Left renal cortex interstitium (tissue), 4 donors: Measurements from ENCODE around the gene NFIX. TPM values are rescaled to one million over a fixed set of nuclear protein-coding genes. Genes with fewer than 3 reads are reported as not detected.

ENCODE experiments used
- DNase-seq, 4 donors: peaks; one replicate each; pipeline ENCODE4 v3.0.0-alpha.2; 2013; ENCODE audit warnings: low read depth in 4 of 4, low spot score in 2 of 4, missing footprints in 1 of 4
- polyA plus RNA-seq, 4 donors: library from polyadenylated mRNA; unstranded; fragments of 120-200 nt; gene quantifications; one replicate each; pipeline ENCODE4 v1.2.1, GENCODE V29; 2013; ENCODE audit not compliant: insufficient read length in 4 of 4

The NFIX gene
- polyA plus RNA-seq, 4 donors, result 15.3 to 27.6 (median 20.0) TPM

- DNase-seq, result no peak
These were observed 74.4 kb downstream of the NFIX start for GRCh38 chr19:13069415-13070359.

DNA sequence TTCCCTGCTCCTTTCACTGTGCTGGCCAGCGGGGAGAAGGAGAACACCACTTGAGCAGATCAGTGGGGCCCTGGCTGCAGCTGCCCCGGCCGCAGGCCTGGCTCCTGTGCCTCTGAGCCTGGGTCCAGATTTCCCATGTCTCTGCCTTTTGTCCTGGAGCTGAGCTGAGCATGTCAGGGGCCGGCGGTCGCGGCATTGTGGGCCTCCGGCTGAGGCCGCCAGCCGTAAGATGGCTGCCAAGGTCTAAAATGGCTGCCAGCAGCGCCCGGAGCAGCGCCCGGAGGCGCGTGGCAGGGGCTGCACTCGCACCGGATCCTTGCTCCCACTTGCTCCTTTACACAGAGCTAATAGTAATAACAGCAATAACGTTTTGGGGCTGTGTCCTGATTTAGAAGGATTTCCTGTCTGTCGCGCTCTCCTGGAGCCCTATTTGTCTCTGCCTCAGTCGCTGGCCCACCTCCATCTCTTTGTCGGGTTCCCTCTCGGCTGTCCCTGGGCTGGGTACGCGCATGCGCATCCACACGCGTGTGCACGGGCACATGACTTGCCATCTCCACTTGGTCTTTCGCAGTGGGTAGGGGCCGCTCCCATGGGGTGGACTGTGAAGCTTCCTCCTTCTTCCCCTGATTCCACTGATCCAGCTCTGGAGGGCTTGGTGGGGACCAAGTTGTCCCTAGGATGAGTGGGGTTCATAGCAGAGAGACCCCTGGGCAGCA is 75.3 kb downstream of the NFIX start:
- DNase-seq, result no peak

- DNase-seq, result no peak
These were observed 76.3 kb downstream of the NFIX start for GRCh38 chr19:13071444-13072187.

GRCh38 chr19:13072188-13072908 is 77.1 kb downstream of the NFIX start:
- DNase-seq, result no peak

- DNase-seq, result no peak
These were observed 78.0 kb downstream of the NFIX start for GRCh38 chr19:13073263-13073662.

GRCh38 chr19:13074378-13074777 is 79.1 kb downstream of the NFIX start:
- DNase-seq, result no peak

GRCh38 chr19:13076320-13076719 is 81.0 kb downstream of the NFIX start:
- no peak for DNase-seq

DNA sequence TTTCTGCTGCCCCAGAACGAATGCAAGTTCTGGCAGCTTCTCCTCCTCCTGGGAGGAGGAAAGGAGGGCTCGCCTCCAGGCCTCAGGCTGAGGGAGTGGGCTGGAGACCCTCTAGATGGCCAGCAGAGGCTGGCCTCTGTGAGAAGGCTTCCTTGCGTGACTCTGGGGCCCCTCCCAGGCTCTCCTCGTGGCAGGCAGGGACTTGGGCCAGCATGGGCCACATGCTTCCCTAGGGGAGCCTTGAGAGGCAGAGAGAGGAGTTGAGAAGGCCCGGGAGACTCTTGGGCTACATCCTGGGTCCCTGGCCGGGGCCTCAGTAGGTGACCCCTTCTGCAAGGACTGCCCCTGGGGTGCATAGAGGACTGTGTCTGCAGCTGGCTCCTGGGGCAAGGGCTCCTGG is 81.5 kb downstream of the NFIX start:
- DNase-seq, result no peak

DNA sequence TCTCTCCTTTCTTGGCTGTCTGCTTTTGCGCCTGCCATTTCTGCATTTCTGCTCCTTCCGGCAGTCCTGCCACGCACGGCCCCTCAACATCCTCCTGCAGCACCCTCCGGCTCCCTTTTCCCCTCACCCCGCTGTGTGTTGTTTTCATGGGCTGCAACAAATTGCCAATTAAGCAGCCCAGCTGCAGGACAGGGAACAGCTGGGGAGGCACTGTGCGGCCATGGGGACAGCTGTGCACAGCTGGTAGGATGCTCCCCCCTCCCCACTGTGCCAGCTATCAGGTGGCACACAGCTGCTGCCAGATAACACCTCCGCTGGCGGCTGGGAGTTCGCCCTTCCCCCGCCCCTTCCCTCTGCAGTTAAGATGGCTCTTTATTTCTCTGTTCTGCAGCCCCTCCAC is 82.0 kb downstream of the NFIX start:
- no peak for DNase-seq

GRCh38 chr19:13078381-13078780 is 83.1 kb downstream of the NFIX start:
- DNase-seq, result no peak

DNA sequence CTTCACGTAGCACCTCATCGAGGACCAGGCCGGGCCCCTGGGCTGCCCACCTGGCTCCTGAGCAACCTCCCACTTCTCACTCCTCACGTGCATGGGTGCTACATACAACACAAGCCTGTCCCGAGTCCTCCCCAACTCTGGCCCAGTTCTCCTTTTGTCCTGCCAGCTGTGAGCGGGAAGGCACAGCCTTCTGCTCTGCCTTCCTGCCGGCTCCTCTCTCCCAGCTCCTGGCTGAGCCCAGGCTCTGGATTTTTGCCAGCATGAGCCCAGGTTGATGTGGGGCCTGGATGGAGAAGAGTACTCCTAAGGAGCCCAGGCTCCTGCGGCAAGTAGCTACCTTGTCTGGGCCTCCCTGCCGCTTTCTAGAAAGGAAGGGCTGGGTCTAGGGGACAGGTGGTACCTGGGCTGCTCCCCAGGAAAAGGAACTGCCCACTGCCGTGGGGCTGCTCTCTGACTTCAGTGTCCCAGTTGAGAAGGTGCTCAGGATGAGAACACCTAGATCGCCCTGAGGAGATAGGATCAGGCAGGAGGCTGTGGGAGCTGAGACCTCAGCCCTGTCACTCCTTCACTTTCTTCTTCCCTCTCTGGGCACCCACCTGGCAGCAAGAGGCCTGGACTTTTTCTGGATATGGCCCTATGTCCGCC is 83.7 kb downstream of the NFIX start:
- DNase-seq, result no peak

DNA sequence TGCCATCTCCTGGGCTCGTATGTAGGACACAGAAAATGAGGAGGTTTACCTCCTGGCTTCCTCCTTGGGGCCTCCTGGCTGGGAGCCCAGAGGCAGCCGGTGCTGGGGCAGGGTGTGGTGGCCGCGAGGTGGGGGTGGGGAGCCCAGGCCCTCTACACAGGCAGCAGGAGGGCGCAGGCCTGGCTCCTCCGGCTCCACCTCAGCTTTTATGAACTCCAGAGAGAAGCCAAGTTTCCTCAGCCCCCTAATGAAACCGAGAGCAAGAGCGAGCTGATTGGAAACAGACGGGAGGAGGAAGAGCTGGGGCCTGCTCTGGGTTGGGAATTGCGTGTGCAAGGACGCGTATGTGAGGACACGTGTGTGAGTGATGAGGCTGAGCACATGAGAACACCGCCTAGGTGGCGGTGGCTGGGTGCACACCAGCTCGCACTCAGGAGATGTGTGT is 84.3 kb downstream of the NFIX start:
- no peak for DNase-seq

DNA sequence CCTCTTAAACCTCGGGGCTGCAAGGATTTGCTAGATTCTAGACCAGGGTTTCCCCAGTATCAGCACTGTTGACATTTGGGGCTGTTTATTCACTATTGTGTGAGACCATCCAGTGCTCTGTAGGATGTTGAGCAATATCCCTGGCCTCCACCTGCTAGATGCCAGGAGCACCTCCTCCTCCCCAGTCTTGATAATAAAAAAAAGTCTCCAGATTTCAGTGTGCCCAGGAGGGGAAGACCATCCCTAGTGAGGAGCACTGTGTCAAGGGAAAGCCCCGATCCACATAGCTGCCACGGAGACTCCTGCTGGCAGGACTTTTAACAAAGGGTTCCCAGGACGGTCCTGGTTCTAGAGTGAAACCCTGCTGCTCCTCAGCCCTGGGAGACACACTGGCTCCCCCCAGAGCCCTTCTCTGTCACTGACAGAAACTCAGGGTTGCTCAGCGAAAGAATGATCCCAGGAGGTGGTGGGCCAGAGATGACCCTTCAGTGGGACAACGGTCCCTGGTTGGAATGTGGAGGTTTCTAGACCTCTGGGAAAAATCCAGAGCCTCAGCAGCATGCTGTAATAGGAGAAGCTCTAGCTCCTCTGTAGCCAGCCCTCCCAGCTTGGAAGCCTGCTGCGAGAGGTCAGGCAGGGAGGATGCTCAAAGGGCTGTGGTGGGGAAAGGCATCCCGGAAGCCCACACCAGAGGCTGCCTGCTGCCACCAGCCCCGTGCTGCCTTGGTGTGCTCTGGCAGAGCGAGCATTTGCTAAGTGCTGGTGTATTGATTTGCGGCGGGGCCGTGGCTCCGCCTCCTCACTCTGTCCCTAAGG is 87.1 kb downstream of the NFIX start:
- no peak for DNase-seq

DNA sequence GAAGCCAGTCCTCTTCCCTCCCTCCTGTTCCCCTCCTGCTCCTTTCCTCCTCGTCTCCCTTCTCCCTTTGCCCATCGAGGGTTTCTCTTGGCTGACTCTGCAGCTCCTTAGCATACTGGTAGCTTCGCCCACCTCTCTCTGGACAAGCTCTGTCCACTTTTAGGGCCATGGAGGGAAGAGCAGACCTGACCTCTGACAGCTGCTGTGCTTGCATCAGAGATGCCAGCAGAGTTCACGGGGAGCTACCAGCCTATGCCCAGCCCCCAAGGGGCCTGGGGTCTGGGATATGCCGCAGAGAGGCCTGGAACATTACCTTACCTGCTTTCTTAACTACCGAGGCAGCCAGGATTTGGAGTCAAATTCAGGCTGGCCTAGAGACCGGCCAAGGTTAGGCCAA is 87.7 kb downstream of the NFIX start:
- no peak for DNase-seq

GRCh38 chr19:13083627-13084026 is 88.4 kb downstream of the NFIX start:
- DNase-seq, result no peak

DNA sequence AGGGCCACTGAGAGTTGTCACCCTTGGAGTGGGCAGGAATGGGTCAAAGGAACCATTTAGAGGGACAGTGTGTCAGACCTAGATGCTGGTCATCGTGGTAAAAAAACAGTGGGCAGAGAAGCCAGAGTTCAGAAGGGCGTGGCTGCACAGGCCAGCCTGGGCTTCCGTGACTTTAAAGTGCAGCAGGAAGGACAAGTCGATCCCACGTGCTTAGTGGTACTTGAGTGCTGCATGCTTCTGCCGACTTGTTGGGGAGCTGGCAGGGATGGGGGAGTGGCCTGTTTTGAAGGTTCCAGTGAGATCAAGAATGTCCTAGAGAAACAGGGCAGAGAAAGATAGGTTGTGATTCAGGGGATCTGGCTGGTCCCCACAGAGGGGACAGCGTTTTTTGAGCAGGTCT is 90.4 kb downstream of the NFIX start:
- DNase-seq, result no peak

DNA sequence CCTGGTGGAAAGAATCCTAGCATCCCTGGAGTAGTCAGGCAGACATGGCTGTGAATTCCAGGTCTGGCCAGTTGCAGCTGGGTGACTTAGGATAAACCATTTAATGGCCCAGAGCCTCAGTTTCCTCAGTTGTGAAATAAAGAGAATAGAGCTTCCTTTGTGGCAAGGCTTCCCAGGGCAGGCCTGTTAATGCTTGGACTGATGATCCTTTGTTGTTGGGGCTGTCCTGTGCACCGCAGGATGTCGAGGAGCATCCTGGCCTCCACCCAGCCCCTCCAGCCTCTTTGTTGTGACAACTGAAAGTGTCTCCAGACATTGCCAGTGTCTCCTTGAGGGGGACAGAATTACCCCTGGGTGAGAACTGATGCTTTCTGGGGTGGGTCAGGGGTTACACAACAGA is 91.1 kb downstream of the NFIX start:
- no peak for DNase-seq

- DNase-seq, result no peak
These were observed 92.0 kb downstream of the NFIX start for GRCh38 chr19:13087295-13087694.
